ENCODE results near the gene CDH22.

CDH22 gene

DNA sequence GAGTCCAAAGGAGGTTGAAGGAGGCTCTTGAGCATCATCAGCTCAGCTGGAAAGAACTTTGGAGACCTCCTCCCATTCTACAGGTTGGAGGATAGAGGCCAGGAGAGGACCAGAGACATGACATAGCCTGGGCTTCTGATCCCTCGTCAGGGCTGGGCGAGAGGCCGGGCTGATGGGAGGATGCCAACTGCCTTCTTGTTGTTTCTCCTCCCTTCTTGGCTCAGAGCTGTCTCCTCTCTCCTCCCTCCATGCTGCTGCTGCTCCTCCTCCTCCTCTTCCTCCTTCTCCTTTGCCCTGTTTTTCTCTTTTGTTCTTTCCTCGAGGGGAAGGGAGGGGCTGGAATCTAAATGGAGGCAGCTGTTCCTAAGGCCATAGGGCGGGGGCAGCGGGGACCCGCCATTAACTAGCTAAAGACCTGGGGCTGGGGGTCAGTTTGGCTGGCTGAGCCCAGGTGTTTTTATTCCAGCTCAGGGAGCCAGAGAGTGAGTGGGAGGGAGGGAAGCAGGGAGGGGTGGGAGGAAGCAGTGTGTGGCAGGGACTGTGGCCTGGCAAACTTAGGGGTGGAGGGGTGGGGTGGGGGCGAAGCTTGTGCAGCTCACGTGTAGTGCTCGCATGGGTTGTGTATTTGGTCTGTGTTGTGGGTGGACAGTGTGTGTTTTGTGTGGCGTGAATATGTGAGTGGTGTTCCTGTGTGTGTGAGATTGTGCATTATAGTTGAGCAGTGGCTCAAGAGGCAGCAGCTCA, 105.4 kb downstream of the CDH22 start:
- in situ Hi-C loops (cut with MboI; ENCODE audit: low sequenced_read_pairs) = no loop called here

DNA sequence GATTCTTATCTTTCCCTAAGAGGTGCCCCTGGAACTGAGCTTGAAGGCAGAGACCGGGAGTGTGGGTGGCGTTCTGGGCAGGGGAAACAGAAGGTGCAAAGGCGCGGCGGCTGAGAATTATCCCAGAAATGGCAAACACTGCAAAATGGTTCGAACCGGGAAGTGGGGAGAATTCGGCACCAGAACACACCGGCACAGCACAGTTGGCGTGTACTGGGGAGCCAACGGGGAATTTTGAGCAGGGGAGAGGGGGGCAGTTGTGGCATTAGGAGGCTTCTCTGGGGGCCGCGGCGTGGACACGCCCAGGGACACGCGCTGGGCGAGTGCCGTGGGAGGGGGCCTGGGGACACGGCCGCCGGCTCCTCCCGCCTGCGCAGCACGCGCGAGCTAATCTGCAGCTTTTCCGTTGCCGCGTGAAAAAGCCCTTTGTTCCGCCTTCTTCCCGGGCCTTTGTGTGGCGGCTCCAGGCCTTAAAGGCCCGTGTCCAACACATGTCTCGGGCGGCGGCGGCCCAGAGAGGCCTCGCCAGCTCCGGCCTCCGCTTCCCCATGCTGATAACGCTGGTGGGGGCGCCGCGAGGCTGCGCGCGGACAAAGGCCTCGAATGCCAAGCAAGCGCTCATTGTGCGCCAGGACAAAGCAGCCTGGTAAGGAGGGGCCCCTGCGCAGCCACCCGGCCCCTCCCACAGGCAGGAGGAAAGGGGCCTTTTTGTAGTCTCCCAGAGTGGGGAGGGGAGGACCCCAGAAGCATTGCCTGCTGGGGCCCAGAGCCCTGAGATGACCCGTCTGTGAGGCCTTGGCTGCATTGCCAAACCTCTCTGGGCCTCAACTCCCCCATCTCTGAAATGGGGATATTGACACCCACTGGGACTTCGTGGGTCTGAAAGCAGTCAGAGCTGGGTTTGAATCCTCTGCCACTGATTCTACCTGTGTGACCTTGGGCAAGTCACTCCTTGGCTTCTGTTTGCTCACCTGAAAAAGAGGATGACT, 107.4 kb downstream of the CDH22 start:
- in situ Hi-C loops (cut with MboI; ENCODE audit: low sequenced_read_pairs) = no loop called here

DNA sequence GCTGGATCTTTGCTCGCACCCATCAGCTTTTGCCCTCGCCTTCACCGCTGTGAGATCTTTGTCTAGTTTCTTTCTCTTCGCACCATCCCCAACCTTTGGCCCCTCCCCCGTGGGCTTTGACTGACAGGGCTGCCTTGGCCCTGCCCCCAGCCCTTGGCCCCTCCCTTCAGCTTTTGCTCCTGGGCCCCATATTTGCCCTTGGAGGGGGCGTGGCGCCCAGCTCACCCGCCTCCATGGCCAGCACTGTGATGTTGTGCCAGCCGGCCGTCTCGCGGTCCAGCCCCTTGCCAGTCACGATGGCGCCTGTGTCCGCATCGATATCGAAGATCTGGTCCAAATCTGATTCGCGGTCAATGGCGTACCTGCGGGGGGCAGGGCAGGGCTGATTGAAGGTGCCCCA, 109.1 kb downstream of the CDH22 start:
- in situ Hi-C loops (cut with MboI; ENCODE audit: low sequenced_read_pairs) = no loop called here

DNA sequence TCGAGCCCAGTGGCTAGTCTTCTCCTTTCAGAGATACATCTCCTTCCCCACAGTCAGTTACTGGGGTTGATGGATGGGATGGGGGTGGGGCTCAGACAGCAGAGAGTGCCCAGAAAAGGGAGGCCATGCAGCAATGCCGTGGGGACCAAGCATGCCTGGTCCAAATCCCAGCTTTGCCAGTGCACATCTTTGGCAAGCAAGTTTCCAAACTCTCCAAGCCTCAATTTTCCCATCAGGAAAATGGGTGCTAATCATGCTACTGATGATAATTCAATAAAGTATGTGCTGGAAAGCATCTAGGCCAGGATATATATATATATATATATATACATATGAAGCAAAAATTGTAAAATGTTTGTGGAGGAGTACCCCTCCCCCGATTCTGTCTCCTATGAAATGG, 111.3 kb downstream of the CDH22 start:
- in situ Hi-C loops (cut with MboI; ENCODE audit: low sequenced_read_pairs) = no loop called here

DNA sequence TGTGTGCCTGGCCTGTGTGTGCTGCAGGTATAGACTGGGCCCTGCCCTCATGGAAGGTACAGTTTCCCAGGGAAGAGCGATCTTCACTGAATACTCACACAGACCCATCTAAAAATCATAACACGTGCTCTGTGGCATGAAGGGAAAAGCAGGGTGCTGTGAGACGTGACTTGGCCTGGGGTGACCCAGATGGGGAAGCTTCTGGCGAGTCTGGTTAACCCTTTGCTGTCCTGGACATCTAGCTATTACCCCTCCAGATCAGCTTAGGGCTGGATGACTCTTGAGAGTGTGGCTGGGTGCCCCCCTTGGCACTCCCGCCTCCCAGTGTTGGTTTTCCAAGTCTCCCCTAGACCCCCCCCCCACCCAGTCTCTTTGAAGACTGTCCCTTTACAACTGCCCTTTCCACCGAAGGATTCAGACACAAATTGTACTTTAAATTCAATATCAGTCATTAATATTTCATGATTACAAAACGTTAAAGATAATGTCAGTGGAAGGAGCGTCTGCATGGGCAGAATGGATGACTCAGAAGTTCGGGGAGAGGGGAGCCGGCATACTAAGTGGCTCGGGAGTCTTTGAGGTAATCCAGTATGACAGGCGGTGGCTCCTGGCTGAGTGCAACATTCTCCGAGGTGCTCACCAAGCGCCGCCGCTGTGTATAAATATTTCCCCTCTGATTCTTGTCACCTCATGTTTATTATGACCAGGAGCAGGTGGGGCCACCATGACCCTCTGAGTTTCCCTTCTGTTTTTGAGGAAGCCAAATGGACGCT, 112.8 kb downstream of the CDH22 start:
- in situ Hi-C loops (cut with MboI; ENCODE audit: low sequenced_read_pairs) = no loop called here

DNA sequence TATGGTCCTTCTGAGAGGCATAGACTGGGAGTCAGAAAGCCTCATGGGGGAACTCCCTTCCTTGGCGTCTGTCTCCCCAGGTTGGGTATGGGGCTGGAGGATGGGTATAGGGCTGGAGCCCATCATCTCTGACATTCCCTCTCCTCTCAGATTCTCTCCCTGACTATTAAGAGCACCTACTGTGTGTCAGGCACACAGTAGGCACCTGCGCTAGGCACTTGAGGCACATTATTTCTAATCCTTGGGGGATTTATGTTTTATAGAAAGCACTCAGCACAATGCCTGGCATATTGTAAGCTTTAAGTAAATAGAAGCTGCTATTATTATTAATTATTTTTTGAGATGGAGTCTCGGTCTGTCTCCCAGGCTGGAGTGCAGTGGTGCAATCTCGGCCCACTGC, 113.9 kb downstream of the CDH22 start:
- in situ Hi-C loops (cut with MboI; ENCODE audit: low sequenced_read_pairs) = no loop called here

DNA sequence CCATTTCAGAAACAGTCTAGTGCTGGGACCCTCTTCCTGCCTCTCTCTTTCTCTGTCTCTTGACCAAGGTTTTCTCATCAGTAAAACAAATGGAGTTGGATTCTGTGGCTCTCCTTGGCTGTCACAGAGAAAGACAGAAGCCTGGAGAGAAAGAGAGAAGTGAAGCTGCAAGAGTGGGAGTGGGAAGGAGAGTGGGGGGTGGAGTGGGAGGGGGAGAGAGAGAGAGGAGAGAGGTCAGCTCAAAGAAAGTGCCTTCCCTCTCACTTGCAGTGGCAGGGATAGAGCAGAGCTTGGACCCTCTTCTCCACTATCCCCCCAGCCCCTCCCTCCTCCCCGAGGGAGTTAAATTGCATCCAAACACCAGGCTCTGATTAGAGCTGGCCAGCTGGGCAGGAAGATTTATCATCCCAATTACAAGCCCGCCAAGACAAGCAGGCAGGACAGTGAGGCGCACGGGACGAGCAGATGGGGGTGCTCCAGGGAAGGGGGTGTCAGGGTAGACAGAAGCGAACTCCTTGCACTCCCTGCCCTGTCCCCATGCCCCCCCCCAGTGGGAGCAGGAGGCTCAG, 115.8 kb downstream of the CDH22 start:
- in situ Hi-C loops (cut with MboI; ENCODE audit: low sequenced_read_pairs) = no loop called here

DNA sequence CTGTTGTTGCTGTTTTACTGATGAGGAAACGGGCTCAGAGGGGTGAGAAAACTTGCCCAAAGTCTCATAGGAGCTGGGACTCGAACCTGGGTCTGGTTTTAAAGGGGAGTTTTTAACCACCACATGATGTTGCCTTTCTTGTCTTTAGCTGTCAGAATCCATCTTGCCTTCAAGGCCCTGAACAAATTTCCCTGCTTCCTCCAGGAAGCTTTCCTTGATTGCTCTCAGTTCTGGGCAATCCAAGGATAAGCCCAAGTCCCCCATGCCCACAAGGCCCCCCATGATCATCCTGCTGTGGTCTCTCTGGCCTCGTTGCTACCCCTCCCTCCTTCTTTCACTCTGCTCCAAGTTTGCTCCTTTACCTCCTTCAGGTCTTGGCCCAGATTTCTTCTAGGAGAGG, 116.7 kb downstream of the CDH22 start:
- in situ Hi-C loops (cut with MboI; ENCODE audit: low sequenced_read_pairs) = no loop called here

DNA sequence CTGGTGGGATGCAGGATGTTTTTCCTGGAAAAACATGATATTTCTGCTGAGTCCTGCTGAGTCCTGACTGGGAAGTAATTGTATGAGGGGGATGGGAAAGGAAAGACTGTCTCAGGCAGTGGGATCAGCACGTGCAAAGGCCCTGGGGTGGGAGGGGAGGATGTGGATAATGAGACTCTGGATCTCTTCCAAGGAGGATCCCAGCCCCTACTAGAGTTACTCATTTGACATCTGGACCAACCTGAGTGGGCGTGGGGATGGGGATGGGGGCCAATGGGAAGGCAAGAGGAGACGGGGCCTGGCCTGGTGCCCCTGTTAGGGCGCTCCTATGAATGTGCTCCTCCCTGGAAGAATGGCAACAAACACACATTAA, 117.1 kb downstream of the CDH22 start:
- in situ Hi-C loops (cut with MboI; ENCODE audit: low sequenced_read_pairs) = no loop called here

DNA sequence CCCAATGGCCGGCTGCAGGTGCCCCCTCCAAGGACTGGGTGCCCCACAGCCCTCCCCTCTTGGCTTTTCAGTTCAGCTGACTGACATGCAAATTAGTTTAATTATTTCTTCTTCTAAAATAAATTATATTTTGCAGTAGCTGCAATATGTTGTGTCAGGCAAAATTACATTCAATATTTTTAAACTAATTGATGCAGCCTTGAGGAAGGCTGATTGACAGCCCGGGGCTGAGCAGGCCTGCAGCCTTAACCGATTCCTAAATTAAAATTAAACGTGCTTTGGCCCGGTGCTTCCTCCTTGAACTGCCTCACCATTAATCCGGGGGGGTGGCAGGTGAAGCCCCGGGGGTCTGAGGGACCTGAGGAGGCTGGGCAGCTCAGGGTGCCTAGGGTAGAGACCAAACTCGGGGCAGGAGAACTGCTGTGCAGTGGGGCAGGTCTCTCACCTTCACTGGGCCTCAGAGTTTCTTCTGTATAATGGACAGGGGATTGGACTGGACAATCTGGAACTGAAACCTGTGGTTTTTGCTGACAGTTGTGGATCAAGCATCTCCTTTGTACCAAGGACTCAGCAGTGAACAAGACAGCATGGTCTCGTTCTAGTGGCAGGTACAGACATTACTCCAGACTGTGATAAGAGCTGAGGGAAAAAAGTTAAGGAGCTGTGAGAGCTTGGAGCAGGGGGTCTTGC, 117.7 kb downstream of the CDH22 start:
- in situ Hi-C loops (cut with MboI; ENCODE audit: low sequenced_read_pairs) = no loop called here

DNA sequence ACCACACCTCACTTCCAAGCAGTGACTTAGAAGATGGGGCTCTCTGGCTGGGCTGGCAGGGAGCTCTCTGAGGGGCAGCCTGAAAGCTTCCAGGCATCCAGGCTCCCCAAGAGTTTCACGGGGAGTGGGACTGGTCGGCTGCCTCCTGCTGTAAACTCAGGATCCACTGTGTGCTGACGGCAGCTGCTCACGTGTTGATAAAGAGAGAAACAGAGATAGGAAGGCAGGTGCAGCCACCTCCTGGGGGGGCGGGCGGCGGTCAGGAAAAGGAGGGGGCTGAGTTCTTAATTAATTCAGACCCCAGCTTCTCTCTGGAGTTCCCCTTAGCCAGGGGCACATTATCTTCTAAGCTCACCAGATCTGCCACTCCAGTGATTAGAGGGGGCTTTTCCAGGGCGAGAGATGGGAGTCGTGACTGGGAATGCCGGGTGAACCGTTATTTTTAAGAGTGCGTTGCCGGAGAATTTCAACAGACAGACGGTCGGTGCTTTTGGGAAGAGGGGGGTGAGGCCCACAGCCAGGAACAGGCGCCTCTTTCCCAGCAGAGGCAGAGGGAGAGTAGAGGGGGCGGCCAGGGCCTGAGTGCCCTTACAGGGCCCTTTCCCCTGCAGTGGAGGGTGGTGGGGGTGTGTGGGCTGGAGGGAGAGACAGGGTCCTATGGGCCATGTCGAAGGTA, 119.3 kb downstream of the CDH22 start:
- in situ Hi-C loops (cut with MboI; ENCODE audit: low sequenced_read_pairs) = no loop called here

DNA sequence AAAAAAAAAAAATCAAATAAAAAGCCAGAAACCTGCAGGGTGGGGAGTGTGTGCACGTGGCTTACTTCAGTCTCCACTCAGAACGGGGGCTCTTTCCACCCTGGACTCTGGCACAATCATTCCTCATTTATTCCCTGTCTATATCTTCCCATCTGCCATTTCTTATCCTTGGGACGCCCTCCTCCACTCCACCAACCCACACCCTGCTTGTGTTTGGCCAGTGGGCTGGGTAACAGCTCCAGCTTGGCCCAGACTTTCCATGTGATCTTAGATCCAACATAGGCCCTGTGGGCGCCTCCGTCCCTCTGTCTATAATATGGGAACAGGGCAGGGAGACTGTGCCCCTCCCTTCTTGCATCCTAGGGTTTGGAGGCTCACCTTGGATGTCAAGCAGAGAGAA, 122.1 kb downstream of the CDH22 start:
- in situ Hi-C loops (cut with MboI; ENCODE audit: low sequenced_read_pairs) = no loop called here

DNA sequence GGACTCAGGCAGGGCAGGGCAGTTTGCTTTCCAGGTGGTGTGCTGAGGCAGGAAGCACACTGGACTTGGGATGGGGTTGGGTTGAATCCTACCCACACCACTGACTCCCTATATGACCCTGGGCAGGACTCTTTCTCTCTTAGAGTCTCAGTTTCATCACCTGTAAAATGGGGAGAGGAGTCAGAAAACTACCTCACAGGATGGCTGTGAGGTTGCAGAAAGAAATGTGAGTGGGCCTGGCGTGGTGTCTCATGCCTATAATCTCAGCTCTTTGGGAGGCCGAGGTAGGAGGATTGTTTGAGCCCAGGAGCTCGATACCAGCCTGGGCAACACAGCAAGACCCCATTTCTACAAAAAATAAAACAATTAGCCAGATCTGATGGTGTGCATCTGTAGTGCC, 122.9 kb downstream of the CDH22 start:
- in situ Hi-C loops (cut with MboI; ENCODE audit: low sequenced_read_pairs) = no loop called here

DNA sequence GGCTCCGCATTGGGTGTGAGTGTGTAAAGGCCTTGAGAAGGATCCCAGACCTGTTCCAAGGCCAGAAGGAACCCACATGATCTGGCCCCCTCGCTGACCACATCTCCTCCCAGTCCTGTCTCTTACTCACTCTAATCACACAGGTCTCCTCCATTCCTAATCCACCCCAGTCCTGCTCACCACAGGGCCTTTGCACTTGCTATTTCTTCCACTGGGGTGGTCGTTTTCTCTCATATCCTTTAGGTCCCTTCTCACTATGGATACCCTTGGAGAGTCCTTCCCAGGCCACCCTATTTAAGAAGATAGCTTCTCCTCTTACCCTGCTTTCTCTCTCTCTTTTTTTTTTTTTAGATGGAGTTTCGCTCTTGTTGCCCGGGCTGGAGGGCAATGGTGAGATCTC, 124.5 kb downstream of the CDH22 start:
- in situ Hi-C loops (cut with MboI; ENCODE audit: low sequenced_read_pairs) = no loop called here

DNA sequence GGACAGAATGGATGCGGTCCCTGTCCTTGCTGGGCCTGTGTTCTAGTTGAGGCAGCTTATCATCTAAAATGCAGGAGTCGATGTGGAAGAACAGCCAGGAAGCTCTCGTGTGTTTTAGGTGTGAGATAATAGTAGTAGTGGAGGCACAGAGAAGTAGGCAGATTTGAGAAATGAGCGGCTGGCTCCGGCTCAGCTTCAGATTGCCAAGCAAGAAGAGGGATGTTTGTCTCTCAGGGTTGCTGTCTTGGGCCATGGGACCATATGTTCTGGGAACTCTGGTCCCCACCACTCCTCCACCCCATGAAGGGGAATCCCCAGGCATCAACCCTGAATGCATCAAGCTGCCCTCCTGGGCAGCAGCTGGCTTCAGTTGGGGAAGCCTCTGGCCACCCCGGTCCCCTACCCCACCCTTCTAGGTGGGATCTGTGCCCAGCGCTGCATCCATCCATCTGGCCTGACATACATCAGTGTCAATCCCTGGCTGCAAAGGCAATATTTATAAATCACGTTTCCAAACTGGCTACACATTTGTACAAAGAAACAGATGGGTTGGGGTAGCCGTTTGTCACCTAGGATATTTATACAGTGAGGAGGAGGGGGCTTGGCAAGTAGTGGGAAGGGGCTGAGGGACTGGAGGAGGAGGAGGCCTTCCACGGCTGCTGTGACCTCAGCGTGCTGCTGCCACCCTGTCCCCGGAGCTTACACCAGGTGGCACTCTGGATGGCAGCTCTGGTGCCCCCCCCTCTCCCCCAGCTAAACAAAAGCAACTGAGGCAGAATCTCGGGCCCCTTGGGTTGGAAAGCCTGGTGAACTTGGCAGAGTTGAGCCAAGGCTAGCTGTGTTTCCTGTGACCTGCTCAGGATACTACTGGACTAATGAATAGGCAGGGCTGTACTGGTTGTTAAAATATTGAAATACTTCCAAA, 125.8 kb downstream of the CDH22 start:
- in situ Hi-C loops (cut with MboI; ENCODE audit: low sequenced_read_pairs) = no loop called here

DNA sequence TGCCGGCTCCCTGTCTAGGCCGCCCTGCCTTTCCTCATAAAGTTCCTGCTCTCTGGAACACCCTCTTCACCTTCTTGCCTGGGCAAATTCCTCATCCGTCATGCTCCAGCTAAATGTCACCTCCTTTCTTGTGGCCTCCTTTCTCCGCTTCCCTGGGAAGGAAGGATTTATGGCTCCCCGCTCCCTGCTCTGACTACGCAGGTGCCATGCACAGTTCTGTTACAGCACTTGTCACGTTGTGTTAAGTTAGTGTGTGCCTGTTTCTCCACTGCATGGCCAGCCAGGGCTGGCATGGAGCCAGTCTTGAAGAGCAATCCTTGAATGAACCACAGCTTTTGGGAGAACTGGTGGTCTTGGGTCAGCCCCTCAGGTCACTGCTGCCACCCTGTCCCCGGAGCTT, 128.4 kb downstream of the CDH22 start:
- in situ Hi-C loops (cut with MboI; ENCODE audit: low sequenced_read_pairs) = no loop called here

DNA sequence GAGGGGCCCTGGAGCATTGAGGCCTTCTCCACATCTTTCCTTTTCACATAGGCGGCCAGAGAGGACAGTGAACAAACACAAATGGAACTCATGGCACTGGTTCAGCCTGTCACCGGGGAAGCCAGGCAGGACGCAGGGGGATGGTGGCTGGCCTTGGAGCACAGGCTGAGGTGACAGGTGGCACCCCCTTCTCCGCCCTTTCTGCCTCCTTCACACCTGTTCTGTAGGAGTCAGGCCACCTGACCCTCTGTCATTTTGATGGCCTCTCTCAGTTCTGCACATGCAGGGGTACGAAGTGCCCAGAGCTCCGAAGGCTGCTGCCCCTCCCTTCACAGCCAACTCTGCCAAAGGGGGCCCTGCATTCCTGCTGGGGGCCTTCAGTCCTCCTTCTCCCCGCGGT, 129.4 kb downstream of the CDH22 start:
- in situ Hi-C loops (cut with MboI; ENCODE audit: low sequenced_read_pairs) = no loop called here

DNA sequence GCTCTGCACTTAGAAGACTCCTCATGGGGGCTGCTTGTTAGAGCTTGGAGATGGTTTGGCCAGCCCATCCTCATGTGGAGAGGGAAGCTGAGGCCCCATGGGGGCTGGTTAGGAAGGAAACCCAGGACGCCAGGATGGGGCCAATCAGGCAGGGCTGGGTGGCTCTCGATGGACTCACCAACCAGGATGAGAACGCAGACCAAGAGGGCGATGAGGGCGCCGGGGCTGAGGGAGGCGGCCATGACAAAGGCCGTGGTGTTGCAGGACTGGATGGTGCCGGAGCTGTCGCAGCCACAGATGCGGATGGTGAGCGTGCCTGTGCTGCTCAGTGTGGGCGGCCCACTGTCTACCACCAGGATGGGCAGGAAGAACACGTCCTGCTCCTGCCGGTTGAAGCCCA, 130.5 kb downstream of the CDH22 start:
- in situ Hi-C loops (cut with MboI; ENCODE audit: low sequenced_read_pairs) = no loop called here

All from HL-60/S4 treated with phorbol 12-myristate 13-acetate at 8.2 ng/mL for 4 days and 3 days (cell line).